MCF 10A (cell line): Measurements from ENCODE around the gene CRP. TPM values are rescaled to one million over a fixed set of nuclear protein-coding genes. Genes with fewer than 3 reads are reported as not detected.
"Not testable (repeated sequence)": the region's sequence is repeated elsewhere in the genome, so short reads cannot be mapped to it uniquely, and the experiment has no call there.

Experiments used
- BruUV-seq: library from RNA; stranded (reverse); fragments of 400-500 nt; replicated peaks from 2 replicates; lab custom pipeline; 2021; lab: Mats Ljungman, UMichigan
- CTCF ChIA-PET: fragments of 300-600 bp; sonication (Branson Sonifier 250); formaldehyde crosslinking; extraction: SDS; loops from one replicate; lab custom pipeline; 2021; ENCODE audit warnings: antibody characterized with exemption, inconsistent platforms; lab: Yijun Ruan, JAX
- POLR2A ChIA-PET: fragments of 300-600, 350-650 bp; sonication (Branson Sonifier 250); formaldehyde crosslinking; extraction: SDS; loops from one replicate; lab custom pipeline; 2020; ENCODE audit warnings: antibody characterized with exemption, inconsistent platforms; lab: Yijun Ruan, JAX
- DNase-seq: peaks from one replicate; pipeline ENCODE4 v3.0.0-alpha.2; 2018; ENCODE audit not compliant: unreplicated experiment
- H3K27ac Mint-ChIP-seq: one replicate; pipeline ENCODE4 v1.8.0; 2022; ENCODE audit warnings: mild to moderate bottlenecking, low read depth, mixed read lengths; ENCODE audit not compliant: unreplicated experiment
- H3K27me3 Mint-ChIP-seq: one replicate; pipeline ENCODE4 v1.8.0; 2022; ENCODE audit warnings: mixed read lengths; ENCODE audit not compliant: insufficient read depth, unreplicated experiment
- H3K36me3 Mint-ChIP-seq: one replicate; pipeline ENCODE4 v1.8.0; 2022; ENCODE audit warnings: mild to moderate bottlenecking, moderate library complexity, mixed read lengths; ENCODE audit not compliant: insufficient read depth, unreplicated experiment
- H3K4me1 Mint-ChIP-seq: one replicate; pipeline ENCODE4 v1.8.0; 2022; ENCODE audit warnings: mixed read lengths; ENCODE audit not compliant: insufficient read depth, unreplicated experiment
- H3K4me3 Mint-ChIP-seq: one replicate; pipeline ENCODE4 v1.8.0; 2022; ENCODE audit warnings: mild to moderate bottlenecking, moderate library complexity, mixed read lengths; ENCODE audit not compliant: unreplicated experiment
- H3K9me3 Mint-ChIP-seq: one replicate; pipeline ENCODE4 v1.8.0; 2022; ENCODE audit warnings: mixed read lengths; ENCODE audit not compliant: unreplicated experiment
- intact Hi-C: fragments of 100-400 bp; cut with micrococcal nuclease; formaldehyde crosslinking; loops from 2 replicates; pipeline ENCODE4 v1.14.1; 2022
- total RNA-seq: library from RNA; stranded (reverse); gene quantifications from 2 replicates; pipeline ENCODE4 v1.2.3, GENCODE V29; 2022
- TF ChIP-seq, protein P1 (sequence below): fragments of 200-600 bp; IDR thresholded peaks from one replicate; pipeline ENCODE4 v1.8.0; 2022; ENCODE audit warnings: antibody characterized with exemption, mild to moderate bottlenecking; ENCODE audit not compliant: unreplicated experiment

CRP gene
- total RNA-seq, 1 experiment from 2014 or later = 0.26 TPM

DNA sequence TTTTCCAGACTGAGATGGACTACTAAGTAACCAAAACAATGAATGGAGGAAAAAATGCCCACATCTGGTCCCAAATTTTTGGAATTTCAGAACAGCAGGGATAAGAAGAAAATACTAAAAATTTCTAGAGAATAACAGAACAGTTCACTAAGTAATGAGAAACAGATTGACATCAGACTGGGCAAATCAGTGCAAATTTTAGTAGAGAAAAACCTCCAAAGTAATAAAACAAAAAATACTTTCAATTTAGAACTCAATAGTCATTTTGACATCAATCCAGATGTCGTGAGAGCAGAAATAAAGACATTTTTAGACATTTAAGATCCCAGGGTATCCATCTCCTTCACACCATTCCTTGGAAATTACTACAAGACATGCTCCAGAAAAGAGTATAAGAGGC, 39.3 kb downstream of the CRP start:
- DNase-seq = no peak
- peaks cover 7% of the 10 kb centered on the region for H3K9me3 Mint-ChIP-seq
- intact Hi-C loops = no loop called here
- no peak overlapping the region for H3K4me3 Mint-ChIP-seq
- H3K36me3 Mint-ChIP-seq = no peaks in the 10 kb centered on the region
- ChIA-PET CTCF (no interaction called here), POLR2A (no interaction called here)
- BruUV-seq = no TSS peak
- TF ChIP-seq, protein P1, sequence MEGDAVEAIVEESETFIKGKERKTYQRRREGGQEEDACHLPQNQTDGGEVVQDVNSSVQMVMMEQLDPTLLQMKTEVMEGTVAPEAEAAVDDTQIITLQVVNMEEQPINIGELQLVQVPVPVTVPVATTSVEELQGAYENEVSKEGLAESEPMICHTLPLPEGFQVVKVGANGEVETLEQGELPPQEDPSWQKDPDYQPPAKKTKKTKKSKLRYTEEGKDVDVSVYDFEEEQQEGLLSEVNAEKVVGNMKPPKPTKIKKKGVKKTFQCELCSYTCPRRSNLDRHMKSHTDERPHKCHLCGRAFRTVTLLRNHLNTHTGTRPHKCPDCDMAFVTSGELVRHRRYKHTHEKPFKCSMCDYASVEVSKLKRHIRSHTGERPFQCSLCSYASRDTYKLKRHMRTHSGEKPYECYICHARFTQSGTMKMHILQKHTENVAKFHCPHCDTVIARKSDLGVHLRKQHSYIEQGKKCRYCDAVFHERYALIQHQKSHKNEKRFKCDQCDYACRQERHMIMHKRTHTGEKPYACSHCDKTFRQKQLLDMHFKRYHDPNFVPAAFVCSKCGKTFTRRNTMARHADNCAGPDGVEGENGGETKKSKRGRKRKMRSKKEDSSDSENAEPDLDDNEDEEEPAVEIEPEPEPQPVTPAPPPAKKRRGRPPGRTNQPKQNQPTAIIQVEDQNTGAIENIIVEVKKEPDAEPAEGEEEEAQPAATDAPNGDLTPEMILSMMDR = no peak
- H3K4me1 Mint-ChIP-seq = peaks cover 8% of the 10 kb centered on the region
- no peaks in the 10 kb centered on the region for H3K27me3 Mint-ChIP-seq
- H3K27ac Mint-ChIP-seq = no peak overlapping the region

DNA sequence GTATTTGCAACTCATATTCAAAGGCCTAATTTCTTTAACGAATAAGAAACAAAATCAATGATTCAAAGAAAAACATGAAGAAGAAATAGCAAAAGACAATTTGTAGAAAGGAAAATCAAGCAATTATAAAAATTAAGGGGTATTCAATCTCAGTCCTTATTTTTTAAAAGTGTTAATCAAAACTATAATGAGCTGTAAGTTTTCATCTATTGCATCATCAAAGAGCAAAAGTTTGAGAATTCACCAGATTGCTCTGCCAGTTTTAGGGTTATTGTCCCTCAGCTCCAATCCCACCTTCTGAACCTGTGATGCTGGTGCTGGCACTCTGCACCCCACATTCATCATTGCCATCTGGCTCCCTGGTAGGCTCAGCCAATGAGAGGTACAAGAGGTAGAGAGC, 42.0 kb downstream of the CRP start:
- H3K9me3 Mint-ChIP-seq, intact Hi-C loops, H3K4me1 Mint-ChIP-seq, H3K27ac Mint-ChIP-seq, POLR2A ChIA-PET, H3K27me3 Mint-ChIP-seq, H3K36me3 Mint-ChIP-seq, BruUV-seq, H3K4me3 Mint-ChIP-seq, DNase-seq: not testable (repeated sequence)
- CTCF ChIA-PET = interaction anchor here (1.5 kb wide), 1 partner anchor 9 kb away, joined by 6 read pairs; no protein-coding TSS in a partner anchor

DNA sequence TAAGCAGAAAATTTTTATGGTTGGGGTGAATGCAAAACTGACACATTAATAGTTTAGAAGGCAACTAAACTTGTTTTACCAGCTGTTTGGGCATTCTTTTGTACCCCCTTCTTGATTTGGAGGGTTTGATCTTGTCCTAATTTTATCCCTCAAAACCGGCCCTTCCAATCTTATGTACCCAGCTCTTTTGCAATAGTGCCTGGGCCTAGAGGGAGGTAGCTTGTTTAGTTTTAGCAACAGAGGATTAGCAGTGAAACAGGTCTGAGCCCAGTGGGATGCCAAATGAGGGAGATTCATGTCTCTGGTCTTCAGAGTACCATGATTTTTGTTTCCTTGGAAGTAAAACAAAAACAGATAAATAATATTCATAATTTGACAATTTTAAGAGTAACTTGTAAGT, 45.1 kb downstream of the CRP start:
- H3K9me3 Mint-ChIP-seq = peaks cover 8% of the 10 kb centered on the region
- no peaks in the 10 kb centered on the region for H3K27me3 Mint-ChIP-seq
- ChIA-PET CTCF (interaction anchor here (0.6 to 1.3 kb wide), 7 partner anchors 11 to 760 kb away, joined by 3 to 4 read pairs (median 3); no protein-coding TSS in a partner anchor), POLR2A (interaction anchor here (0.6 to 1.0 kb wide), 3 partner anchors 11 to 56 kb away, joined by 3 read pairs; no protein-coding TSS in a partner anchor)
- no peaks in the 10 kb centered on the region for H3K4me1 Mint-ChIP-seq
- peak; percentile 14 for DNase-seq
- H3K4me3 Mint-ChIP-seq = no peak overlapping the region
- no peak overlapping the region for H3K27ac Mint-ChIP-seq
- no TSS peak for BruUV-seq
- intact Hi-C loops = no loop called here
- TF ChIP-seq, protein P1 = no peak
- H3K36me3 Mint-ChIP-seq = no peaks in the 10 kb centered on the region

DNA sequence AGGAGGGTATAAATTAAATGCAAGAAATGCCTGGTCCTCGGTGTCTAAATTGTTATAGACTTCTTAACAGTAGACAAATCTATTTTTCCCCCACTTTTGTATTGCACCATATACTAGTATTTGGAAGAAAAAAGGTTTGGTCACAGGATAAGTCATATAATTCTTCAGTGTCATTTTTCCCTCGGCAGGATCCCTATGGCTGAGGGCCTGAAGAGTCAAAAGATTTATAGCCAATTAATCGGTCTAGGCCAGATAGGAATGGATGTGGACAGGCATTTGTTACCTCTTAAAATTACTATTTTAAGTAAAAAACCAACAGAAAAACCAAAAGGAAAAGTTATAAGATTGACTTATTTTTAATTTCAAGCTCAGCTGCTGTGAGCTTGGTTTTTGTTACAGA, 45.6 kb downstream of the CRP start:
- ChIA-PET CTCF (interaction anchor here (1.2 to 1.3 kb wide), 2 partner anchors 10 to 220 kb away, joined by 3 to 4 read pairs; no protein-coding TSS in a partner anchor), POLR2A (interaction anchor here (0.6 to 1.0 kb wide), 3 partner anchors 10 to 57 kb away, joined by 3 read pairs; no protein-coding TSS in a partner anchor)
- BruUV-seq = no TSS peak
- H3K27me3 Mint-ChIP-seq = no peaks in the 10 kb centered on the region
- H3K4me3 Mint-ChIP-seq = no peak overlapping the region
- no peaks in the 10 kb centered on the region for H3K36me3 Mint-ChIP-seq
- TF ChIP-seq, protein P1 = no peak
- intact Hi-C loops = no loop called here
- H3K9me3 Mint-ChIP-seq = peaks cover 14% of the 10 kb centered on the region
- H3K27ac Mint-ChIP-seq = no peak overlapping the region
- H3K4me1 Mint-ChIP-seq = no peaks in the 10 kb centered on the region
- no peak for DNase-seq
